WERI-Rb-1 (cell line): ENCODE results near the gene CCDC28B.

Experiments used
- DNase-seq: peaks from one replicate; pipeline ENCODE4 v3.0.0-alpha.2; 2020
- H3K27ac ChIP-seq: fragments of 250-450 bp; sonication (Bioruptor Pico); 2 replicates; pipeline ENCODE4 v1.5.1; 2020; ENCODE audit warnings: mild to moderate bottlenecking, moderate library complexity
- H3K27me3 ChIP-seq: fragments of 250-450 bp; sonication (Bioruptor Pico); 2 replicates; pipeline ENCODE4 v1.5.1; 2021; ENCODE audit warnings: mild to moderate bottlenecking, low read depth, moderate library complexity; ENCODE audit not compliant: insufficient read depth, severe bottlenecking
- H3K36me3 ChIP-seq: fragments of 250-450 bp; sonication (Bioruptor Pico); 2 replicates; pipeline ENCODE4 v1.5.1; 2020; ENCODE audit warnings: mild to moderate bottlenecking, moderate library complexity
- H3K4me3 ChIP-seq: 2 replicates; pipeline ENCODE4 v1.5.1; 2011; ENCODE audit warnings: low read depth, mild to moderate bottlenecking, control low read depth, low read length
- H3K9me3 ChIP-seq: fragments of 250-450 bp; sonication (Bioruptor Pico); 2 replicates; pipeline ENCODE4 v1.5.1; 2021; ENCODE audit warnings: mild to moderate bottlenecking, moderate library complexity; ENCODE audit not compliant: severe bottlenecking
- TF ChIP-seq, protein P1 (sequence below): IDR thresholded peaks from 2 replicates; pipeline ENCODE4 v1.5.1; 2011; ENCODE audit warnings: low read depth, mild to moderate bottlenecking, control low read depth, inconsistent platforms, low read length

The CCDC28B gene

DNA sequence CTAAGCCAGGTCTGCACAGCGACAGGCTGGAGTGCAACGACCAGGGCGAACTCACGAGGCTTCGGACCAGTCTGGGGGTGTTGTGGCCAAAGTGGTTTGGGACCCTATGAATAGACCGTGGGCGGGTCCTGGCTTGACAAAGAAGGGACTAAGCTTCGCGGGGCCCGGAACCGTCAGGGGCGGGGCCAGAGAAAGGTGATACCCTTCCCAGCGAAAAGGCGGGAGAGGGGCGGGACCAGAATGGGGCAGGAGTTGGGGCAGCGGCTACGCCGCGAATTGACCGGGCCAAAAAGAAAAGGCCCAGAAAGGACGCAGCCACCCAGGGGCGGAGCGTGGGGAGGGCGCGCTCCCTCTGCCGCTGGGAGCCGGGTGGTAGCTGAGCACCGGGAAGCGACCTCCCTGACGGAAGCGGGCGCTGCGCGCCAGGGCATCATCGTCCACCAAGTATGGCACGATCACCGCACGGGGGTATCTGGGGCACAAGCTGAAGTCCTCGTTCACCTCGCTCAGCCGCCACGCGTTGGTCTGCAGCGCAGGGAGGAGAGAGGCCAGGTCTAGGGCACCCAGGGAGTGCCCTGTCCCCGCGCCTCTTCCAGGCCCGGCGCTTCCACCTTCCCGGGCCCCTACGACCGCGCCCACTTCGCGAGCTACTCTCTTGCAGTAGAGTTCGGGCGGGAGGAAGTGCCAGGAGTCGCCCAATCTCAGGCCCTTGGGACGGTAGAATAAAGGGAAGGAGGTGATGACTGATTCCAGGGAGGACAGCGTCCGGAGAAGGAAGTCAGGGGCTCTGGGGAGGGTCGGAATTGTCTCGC, 40.0 kb downstream of the CCDC28B start:
- TF ChIP-seq, protein P1, sequence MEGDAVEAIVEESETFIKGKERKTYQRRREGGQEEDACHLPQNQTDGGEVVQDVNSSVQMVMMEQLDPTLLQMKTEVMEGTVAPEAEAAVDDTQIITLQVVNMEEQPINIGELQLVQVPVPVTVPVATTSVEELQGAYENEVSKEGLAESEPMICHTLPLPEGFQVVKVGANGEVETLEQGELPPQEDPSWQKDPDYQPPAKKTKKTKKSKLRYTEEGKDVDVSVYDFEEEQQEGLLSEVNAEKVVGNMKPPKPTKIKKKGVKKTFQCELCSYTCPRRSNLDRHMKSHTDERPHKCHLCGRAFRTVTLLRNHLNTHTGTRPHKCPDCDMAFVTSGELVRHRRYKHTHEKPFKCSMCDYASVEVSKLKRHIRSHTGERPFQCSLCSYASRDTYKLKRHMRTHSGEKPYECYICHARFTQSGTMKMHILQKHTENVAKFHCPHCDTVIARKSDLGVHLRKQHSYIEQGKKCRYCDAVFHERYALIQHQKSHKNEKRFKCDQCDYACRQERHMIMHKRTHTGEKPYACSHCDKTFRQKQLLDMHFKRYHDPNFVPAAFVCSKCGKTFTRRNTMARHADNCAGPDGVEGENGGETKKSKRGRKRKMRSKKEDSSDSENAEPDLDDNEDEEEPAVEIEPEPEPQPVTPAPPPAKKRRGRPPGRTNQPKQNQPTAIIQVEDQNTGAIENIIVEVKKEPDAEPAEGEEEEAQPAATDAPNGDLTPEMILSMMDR, result no peak
- Histone ChIP-seq H3K27me3 (no peaks in the 10 kb centered on the region), H3K4me3 (no peak overlapping the region), H3K36me3 (no peaks in the 10 kb centered on the region; the same call in 1 of the 2 replicates), H3K9me3 (no peaks in the 10 kb centered on the region), H3K27ac (no peak overlapping the region)
- DNase-seq, result no peak

DNA sequence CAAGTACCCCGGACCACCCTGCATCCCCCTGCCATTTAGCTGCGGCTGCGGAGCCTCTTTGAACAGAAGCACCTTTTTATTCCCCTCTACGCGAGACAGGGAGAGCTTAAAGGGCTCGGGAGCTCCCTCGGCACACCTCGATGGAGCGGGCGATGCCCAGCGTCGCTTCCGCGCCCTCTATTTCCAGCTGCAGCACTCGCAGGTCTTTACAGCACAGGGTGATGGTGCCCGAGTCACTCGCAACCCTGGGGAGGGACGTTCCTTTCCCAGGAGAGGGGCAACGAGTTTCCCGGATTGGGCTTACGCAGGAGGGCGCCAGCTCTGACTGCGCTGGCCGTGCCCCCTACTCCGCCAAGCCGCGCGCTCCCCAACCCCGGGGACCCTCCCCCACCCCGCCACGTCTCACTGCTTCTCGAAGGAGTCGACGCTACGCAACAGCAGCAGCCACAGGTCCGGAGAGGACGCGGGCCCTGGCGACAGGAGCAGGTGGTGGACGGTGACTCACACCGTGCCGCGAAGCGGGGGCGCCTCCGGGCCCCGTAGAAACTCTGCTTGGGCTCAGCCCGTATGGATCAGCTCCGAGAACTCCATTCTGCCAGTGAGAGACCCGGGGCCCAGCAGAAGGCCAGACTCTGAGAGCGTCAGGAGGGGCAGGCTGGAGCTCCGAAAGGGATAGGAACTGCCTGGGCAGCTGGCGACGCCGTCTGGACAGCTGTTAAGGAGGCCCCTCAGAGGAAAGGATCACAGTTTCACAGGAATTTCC, 40.8 kb downstream of the CCDC28B start:
- TF ChIP-seq, protein P1, result no peak
- Histone ChIP-seq H3K27ac (no peak overlapping the region), H3K9me3 (no peaks in the 10 kb centered on the region), H3K36me3 (no peaks in the 10 kb centered on the region), H3K4me3 (no peak overlapping the region), H3K27me3 (no peaks in the 10 kb centered on the region)
- peak; percentile 30 for DNase-seq

GRCh38 chr1:32242341-32242851, 42.0 kb downstream of the CCDC28B start:
- Histone ChIP-seq H3K36me3 (no peaks in the 10 kb centered on the region), H3K9me3 (no peaks in the 10 kb centered on the region), H3K27ac (no peak overlapping the region), H3K4me3 (no peak overlapping the region), H3K27me3 (no peaks in the 10 kb centered on the region)
- TF ChIP-seq, protein P1, result no peak
- DNase-seq, result no peak

DNA sequence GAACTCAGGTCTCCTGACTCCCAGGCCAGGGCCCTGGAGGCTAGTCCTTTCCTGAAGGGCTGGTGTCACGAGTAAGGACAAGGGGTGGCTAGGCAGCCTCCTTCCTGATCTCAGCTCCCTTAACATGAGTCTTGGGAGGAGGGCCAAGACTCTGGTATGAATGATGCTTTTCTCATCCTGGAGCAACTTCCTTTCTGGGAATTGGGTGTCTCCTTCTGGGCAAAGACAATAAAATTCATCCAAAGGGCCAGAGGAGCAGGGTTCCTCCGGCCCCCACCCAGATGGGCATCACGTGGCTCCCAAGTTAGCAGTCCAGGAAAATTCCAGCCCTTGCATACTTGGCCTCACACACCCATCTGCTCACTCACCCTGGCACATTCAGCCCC, 46.5 kb downstream of the CCDC28B start, which contains the start of gene FAM167B:
Gene FAM167B, plus strand, starts transcription at position 335 of the 386 bp plus-strand sequence. CDS start 200 bp downstream, outside the sequence.
- DNase-seq, result no peak
- Histone ChIP-seq H3K27ac (no peak within 1 kb of the TSS), H3K9me3 (no peaks in the 10 kb centered on the region), H3K4me3 (no peak within 1 kb of the TSS), H3K36me3 (no peaks in the 10 kb centered on the region), H3K27me3 (no peaks in the 10 kb centered on the region)
- TF ChIP-seq, protein P1, result no peak

DNA sequence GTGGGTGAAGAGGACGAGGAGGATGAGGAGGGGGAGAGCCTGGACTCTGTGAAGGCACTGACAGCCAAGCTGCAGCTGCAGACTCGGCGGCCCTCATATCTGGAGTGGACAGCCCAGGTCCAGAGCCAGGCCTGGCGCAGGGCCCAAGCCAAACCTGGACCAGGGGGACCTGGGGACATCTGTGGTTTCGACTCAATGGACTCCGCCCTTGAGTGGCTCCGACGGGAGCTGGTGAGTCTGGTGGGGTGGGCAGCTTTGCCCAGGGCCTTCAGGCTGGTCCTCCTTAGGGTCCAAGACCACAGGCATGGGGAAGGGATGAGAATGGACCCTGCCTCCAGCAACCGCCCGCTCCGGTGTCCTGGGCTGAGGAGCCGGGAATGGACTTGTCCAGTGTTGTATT, 47.1 kb downstream of the CCDC28B start:
- no peaks in the 10 kb centered on the region for H3K9me3 ChIP-seq
- H3K36me3 ChIP-seq, result no peaks in the 10 kb centered on the region
- H3K27me3 ChIP-seq, result no peaks in the 10 kb centered on the region
- H3K4me3 ChIP-seq, result no peak overlapping the region
- no peak overlapping the region for H3K27ac ChIP-seq
- TF ChIP-seq, protein P1, result no peak
- DNase-seq, result no peak
